Adrenal gland (tissue), 12 donors: ENCODE results near the gene CALD1. TPM values are rescaled to one million over a fixed set of nuclear protein-coding genes. Genes with fewer than 3 reads are reported as not detected.

Experiments
- DNase-seq, 7 donors: peaks; one replicate each; pipeline ENCODE4 v3.0.0-alpha.2; 2019 to 2020
- H3K27ac ChIP-seq, 5 donors: fragments of 200-600 bp; sonication (generic) in 4 of 5; 1 replicate in 3 of 5; 2 replicates in 2 of 5; pipeline versions ENCODE4 v1.5.1 to v1.8.0; 2016 to 2020; ENCODE audit warnings: mild to moderate bottlenecking in 1 of 5
- H3K27me3 ChIP-seq: fragments of 200-600 bp; 2 replicates; pipeline ENCODE4 v1.8.0; 2021
- H3K36me3 ChIP-seq, 2 donors: fragments of 200-600 bp; replicated peaks in 1 of 2; 1 replicate in 1 of 2; 2 replicates in 1 of 2; pipeline versions ENCODE4 v1.5.1 to v1.8.0; 2018 to 2022
- H3K4me1 ChIP-seq, 2 donors: fragments of 200-600 bp; replicated peaks in 1 of 2; 1 replicate in 1 of 2; 2 replicates in 1 of 2; pipeline versions ENCODE4 v1.5.1 to v1.8.0; 2018 to 2021
- H3K4me3 ChIP-seq, 4 donors: fragments of 200-600 bp; sonication (generic) in 3 of 4; one replicate each; pipeline ENCODE4 v1.5.1; 2016 to 2018
- H3K9me3 ChIP-seq, 3 donors: fragments of 200-600 bp; sonication (generic) in 1 of 3; replicated peaks in 1 of 3; 1 replicate in 2 of 3; 2 replicates in 1 of 3; pipeline versions ENCODE4 v1.5.1 to v1.8.0; 2016 to 2021
- CTCF ChIP-seq, 6 experiments: fragments of 450-650 bp in 4 of 6; fragments of 200-600 bp in 2 of 6; sonication (generic) in 1 of 6; IDR thresholded peaks; 1 replicate in 5 of 6; 2 replicates in 1 of 6; pipeline versions ENCODE4 v1.5.1 to v1.8.0; 2016 to 2021; ENCODE audit warnings: antibody characterized with exemption in 6 of 6, mild to moderate bottlenecking in 2 of 6, moderate library complexity in 1 of 6
- POLR2A ChIP-seq, 2 donors: fragments of 450-650 bp; IDR thresholded peaks; one replicate each; pipeline ENCODE4 v1.6.1; 2017; ENCODE audit warnings: antibody characterized with exemption in 2 of 2, mild to moderate bottlenecking in 2 of 2, moderate library complexity in 1 of 2
- WGBS, 4 donors: extraction: QIAGEN DNeasy Blood & Tissue Kit in 2 of 4; methylation state at CpG; one replicate each; pipeline versions ENCODE4 v1.1.5 to v1.1.7; 2013 to 2017; 5-methylcytosine and 5-hydroxymethylcytosine counted together
- intact Hi-C, 2 donors: fragments of 100-400 bp; cut with DNase I; formaldehyde crosslinking; loops; one replicate each; pipeline versions ENCODE4 v1.14.1 to v1.15.0; 2022 to 2023
- polyA plus RNA-seq, 3 donors: library from polyadenylated mRNA; stranded (reverse); fragments of 200-250 nt in 2 of 3; fragments of 350-450 nt in 1 of 3; fragmentation: Illumina TruSeq in 1 of 3; extraction: RNeasy Lipid Tissue Mini Kit (QIAGEN cat#74804) in 1 of 3; gene quantifications; one replicate each; pipeline ENCODE4 v1.2.3, GENCODE V29; 2013 to 2014
- total RNA-seq, 9 donors: library from RNA; depleted of rRNA in 4 of 9; stranded (reverse); fragments of >200 nt in 4 of 9; fragments of 120-200 nt in 1 of 9; fragmentation: NEBNext Ultra II Directional in 1 of 9; extraction: Animal tissue kit (Norgen Biotek cat#: 25700) in 1 of 9; gene quantifications; one replicate each; pipeline versions ENCODE4 v1.1.0 to v1.2.4, GENCODE V29; 2013 to 2023
- donor health status: healthy with polysubstance abuse.
- donor health status: Bipolar disorder and iron deficiency.
- donor health status: DM: yes; HTN: yes; CAD: no.
- donor health status: DM: no; HTN: no; CAD: no.
- donor health status: DM: no; HTN: no; CAD: no.
- donor health status: DM: yes; HTN: yes; CAD: no.

CALD1 gene
- total and polyA plus RNA-seq, 12 donors: 67.5 to 258 (median 199) TPM

DNA sequence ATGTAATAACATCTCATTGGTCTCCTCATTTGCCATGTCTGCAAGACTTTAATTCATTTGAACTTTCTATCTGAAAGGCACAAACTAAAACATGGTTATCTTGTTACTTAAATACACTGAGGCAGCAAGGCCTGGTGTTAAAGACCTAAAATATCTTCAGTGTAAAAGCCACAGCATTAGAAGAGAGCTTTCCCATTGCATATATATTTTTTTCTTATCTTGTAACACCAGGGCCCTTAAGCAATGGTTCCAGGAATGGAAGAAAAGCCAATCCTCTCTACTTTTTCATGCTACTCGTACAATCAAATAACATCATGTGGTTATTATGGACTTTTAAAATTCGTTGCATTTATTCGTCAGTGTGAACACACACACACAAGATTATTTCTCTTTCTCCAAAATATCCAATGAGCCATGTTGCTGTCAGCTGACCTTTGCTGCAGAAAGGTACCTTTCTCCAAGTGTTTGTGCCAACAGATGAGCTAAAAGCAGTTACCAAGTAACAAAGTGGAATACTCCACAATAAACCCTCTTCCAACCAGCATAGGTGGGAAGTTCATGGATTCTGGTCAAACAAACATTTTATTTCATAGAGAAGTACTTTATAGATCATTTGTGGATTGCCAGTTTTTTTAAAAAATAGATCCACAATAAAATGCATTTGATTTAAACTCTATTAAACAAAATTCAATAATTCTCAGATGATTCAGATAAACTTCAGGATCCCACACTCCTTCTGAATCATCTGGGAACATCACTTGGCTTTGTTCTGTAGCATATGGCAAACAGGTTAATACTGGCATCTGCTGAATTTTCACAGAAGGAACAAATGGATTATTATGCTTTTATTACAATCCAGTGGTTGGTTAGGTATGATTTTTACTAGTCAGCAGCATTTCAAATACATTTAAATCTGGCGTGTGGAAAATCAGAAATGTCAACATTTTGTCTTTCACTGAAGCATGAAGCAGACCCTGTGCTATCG is 143.6 kb downstream of the CALD1 start:
- Histone ChIP-seq H3K27me3 (no peaks in the 10 kb centered on the region), H3K4me3 (no peak overlapping the region), H3K9me3 (no peaks in the 10 kb centered on the region), H3K27ac (no peak overlapping the region), H3K4me1 (peaks cover 0 to 6% of the 10 kb centered on the region in 2 donors), H3K36me3 (no peaks in the 10 kb centered on the region)
- DNase-seq: no peak
- 91 to 98% (median 93%) methylated on average over 5 of the region's 5 CpGs for WGBS, 4 donors
- intact Hi-C loops: no loop called here
- TF ChIP-seq CTCF (IDR thresholded peaks at IDR 0.05) (no peak), POLR2A (IDR thresholded peaks at IDR 0.05) (no peak)

DNA sequence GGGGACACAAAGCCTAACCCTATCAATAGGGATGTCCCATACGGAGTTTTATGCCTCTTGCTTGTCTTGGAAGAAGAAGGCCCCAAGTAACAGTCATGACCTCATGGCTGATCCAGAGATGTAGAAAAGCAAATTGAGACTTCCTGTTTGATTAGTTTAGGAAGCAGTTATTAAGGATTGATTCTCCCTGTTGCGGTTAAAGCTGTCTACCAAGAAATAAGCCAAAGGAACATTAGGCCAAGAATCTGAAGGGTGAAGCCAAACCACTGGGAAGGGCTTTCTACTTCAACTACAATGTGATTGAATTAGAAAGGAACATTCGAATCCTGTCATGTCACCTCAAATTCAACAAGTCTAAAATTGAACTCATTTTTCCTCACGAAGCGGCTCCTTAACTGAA is 146.3 kb downstream of the CALD1 start:
- no peak overlapping the region for H3K4me3 ChIP-seq
- TF ChIP-seq CTCF (IDR thresholded peaks at IDR 0.05): no peak
- TF ChIP-seq POLR2A (IDR thresholded peaks at IDR 0.05): no peak
- H3K27me3 ChIP-seq: no peaks in the 10 kb centered on the region
- H3K36me3 ChIP-seq: no peaks in the 10 kb centered on the region
- no peaks in the 10 kb centered on the region for H3K9me3 ChIP-seq
- no peak for DNase-seq
- 73 to 90% (median 84%) methylated on average over 5 of the region's 5 CpGs for WGBS, 4 donors
- peak overlapping the region in 1 of 5 donors; percentile 18 for H3K27ac ChIP-seq
- intact Hi-C loops: no loop called here
- peaks cover 0 to under 1% of the 10 kb centered on the region in 2 donors for H3K4me1 ChIP-seq

- DNase-seq: no peak
- Histone ChIP-seq H3K4me1 (peaks cover 0 to 5% of the 10 kb centered on the region in 2 donors), H3K27ac (no peak overlapping the region), H3K27me3 (no peaks in the 10 kb centered on the region), H3K4me3 (no peak overlapping the region), H3K36me3 (no peaks in the 10 kb centered on the region), H3K9me3 (no peaks in the 10 kb centered on the region)
- intact Hi-C loops: no loop called here
- 94 to 100% (median 98%) methylated on average over 1 of the region's 1 CpG for WGBS, 4 donors
- TF ChIP-seq CTCF (IDR thresholded peaks at IDR 0.05) (no peak), POLR2A (IDR thresholded peaks at IDR 0.05) (no peak)
Measured at GRCh38 chr7:134926396-134926795, 147.0 kb downstream of the CALD1 start.

- Histone ChIP-seq H3K4me1 (peaks cover 0 to 5% of the 10 kb centered on the region in 2 donors), H3K9me3 (no peaks in the 10 kb centered on the region), H3K27me3 (no peaks in the 10 kb centered on the region), H3K36me3 (no peaks in the 10 kb centered on the region), H3K27ac (no peak overlapping the region), H3K4me3 (no peak overlapping the region)
- TF ChIP-seq CTCF (IDR thresholded peaks at IDR 0.05): no peak
- no peak for TF ChIP-seq POLR2A (IDR thresholded peaks at IDR 0.05)
- WGBS, 4 donors: 79 to 85% (median 81%) methylated on average over 2 of the region's 2 CpGs
- intact Hi-C loops: no loop called here
- DNase-seq: no peak
Measured at GRCh38 chr7:134927076-134927475, 147.6 kb downstream of the CALD1 start.
